Measurements from ENCODE around the gene OR4F15. TPM values are rescaled to one million over a fixed set of nuclear protein-coding genes. Genes with fewer than 3 reads are reported as not detected.
"Not testable (repeated sequence)": the region's sequence is repeated elsewhere in the genome, so short reads cannot be mapped to it uniquely, and the experiment has no call there.

OR4F15 gene
- total RNA-seq, 2 donors from 2014 or later, result not detected

DNA sequence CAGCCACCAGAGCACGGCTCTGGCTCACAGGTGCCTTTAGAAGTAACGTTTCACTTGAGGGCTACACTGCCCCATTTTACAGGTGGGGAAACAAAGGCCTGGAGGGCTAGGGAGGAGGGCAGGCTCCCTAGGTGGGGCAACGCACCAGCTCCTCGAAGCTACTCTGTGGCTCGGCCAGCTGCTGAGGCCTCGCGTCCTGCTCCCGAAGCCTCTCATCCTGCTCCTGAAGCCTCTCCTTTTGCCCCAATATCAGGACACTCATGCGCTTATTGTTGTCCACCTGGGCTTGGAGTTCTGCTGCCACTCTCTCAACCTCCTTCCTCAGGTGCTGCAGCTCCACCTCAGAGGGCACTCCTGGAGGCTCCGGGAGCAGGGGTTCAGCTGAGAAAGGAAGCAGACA, 36.9 kb upstream of the OR4F15 start:
- Histone ChIP-seq H3K36me3 (ENCODE audit: control insufficient read depth, insufficient read depth, low read length) (no peaks in the 10 kb centered on the region), H3K27me3 (ENCODE audit: control insufficient read depth, insufficient read depth, low read length, poor library complexity, severe bottlenecking) (no peaks in the 10 kb centered on the region), H3K4me3 (ENCODE audit: low read length) (no peak overlapping the region), H3K9me3 (ENCODE audit: control insufficient read depth, low read length) (no peaks in the 10 kb centered on the region), H3K9ac (ENCODE audit: extremely low read depth, low read length, poor library complexity, severe bottlenecking) (no peak overlapping the region), H3K4me1 (ENCODE audit: control insufficient read depth, insufficient read depth, low read length) (no peaks in the 10 kb centered on the region), H3K27ac (ENCODE audit: low read depth, low read length) (no peak overlapping the region)
- no peak overlapping the region for H3K27ac Mint-ChIP-seq
- H3K4me3 Mint-ChIP-seq, result no peak overlapping the region
- WGBS, 2 experiments (ENCODE audit: insufficient coverage in 1 of 2, insufficient read length in 1 of 2), result 80 to 93% methylated on average over 1 to 10 of the region's 10 CpGs
- no peak for DNase-seq
- H3K4me1 Mint-ChIP-seq, result no peaks in the 10 kb centered on the region
- peaks cover 10% of the 10 kb centered on the region for H3K27me3 Mint-ChIP-seq (ENCODE audit: insufficient read depth)
- TF ChIP-seq, protein P1, sequence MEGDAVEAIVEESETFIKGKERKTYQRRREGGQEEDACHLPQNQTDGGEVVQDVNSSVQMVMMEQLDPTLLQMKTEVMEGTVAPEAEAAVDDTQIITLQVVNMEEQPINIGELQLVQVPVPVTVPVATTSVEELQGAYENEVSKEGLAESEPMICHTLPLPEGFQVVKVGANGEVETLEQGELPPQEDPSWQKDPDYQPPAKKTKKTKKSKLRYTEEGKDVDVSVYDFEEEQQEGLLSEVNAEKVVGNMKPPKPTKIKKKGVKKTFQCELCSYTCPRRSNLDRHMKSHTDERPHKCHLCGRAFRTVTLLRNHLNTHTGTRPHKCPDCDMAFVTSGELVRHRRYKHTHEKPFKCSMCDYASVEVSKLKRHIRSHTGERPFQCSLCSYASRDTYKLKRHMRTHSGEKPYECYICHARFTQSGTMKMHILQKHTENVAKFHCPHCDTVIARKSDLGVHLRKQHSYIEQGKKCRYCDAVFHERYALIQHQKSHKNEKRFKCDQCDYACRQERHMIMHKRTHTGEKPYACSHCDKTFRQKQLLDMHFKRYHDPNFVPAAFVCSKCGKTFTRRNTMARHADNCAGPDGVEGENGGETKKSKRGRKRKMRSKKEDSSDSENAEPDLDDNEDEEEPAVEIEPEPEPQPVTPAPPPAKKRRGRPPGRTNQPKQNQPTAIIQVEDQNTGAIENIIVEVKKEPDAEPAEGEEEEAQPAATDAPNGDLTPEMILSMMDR (conservative IDR thresholded peaks at IDR 0.05), result no peak
- no peaks in the 10 kb centered on the region for H3K9me3 Mint-ChIP-seq
- H3K36me3 Mint-ChIP-seq (ENCODE audit: low read depth), result no peaks in the 10 kb centered on the region

DNA sequence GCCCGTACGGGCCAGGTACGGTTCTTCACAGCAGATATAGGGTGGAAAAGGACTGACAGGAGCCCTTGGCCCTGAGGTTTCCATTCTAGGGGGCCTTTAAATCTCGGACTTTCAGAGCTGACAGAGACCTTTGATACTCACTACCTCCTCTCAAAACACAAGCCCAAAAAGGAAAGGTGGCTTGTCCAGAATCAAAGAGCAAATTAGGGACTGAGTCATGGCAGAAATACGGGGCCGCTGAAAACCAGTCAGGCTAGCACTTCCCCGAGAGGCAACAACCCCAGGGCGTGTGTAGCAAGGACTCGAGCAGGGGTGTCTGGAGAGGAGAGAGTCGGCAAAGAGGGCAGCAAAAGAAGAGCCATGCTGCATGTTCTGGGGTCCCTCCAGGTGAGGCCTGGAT, 33.4 kb upstream of the OR4F15 start:
- not testable (repeated sequence) for H3K9me3 Mint-ChIP-seq; H3K4me1 ChIP-seq (ENCODE audit: control insufficient read depth, insufficient read depth, low read length); H3K9ac ChIP-seq (ENCODE audit: extremely low read depth, low read length, poor library complexity, severe bottlenecking); H3K4me1 Mint-ChIP-seq; H3K36me3 Mint-ChIP-seq (ENCODE audit: low read depth); H3K27ac ChIP-seq (ENCODE audit: low read depth, low read length); H3K9me3 ChIP-seq (ENCODE audit: control insufficient read depth, low read length); H3K4me3 ChIP-seq (ENCODE audit: low read length); H3K27ac Mint-ChIP-seq; H3K4me3 Mint-ChIP-seq; DNase-seq; H3K36me3 ChIP-seq (ENCODE audit: control insufficient read depth, insufficient read depth, low read length); H3K27me3 Mint-ChIP-seq (ENCODE audit: insufficient read depth); H3K27me3 ChIP-seq (ENCODE audit: control insufficient read depth, insufficient read depth, low read length, poor library complexity, severe bottlenecking)
- WGBS, 2 experiments (ENCODE audit: insufficient coverage in 1 of 2, insufficient read length in 1 of 2), result 90 to 100% methylated on average over 2 to 8 of the region's 10 CpGs

DNA sequence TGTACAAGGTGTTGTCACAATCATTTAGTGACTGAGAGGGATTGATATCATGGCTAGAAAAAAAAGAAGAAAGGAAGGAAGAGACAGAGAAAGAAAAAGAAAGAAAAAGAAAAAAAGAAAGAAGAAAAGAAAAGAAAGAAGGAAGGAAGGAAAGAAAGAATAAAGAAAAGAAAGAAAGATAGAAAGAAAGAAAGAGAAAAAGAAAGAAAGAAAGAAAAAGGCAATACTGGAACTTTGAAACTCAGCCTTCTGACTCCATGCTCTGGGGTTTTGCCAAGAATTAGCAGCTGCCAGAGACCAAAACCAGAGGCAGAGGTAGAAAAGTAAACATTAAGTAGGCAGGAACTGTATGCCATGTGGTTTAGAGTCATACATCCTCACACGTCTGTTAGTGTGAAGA, 31.8 kb upstream of the OR4F15 start:
- not testable (repeated sequence) for H3K4me3 Mint-ChIP-seq; H3K4me1 ChIP-seq (ENCODE audit: control insufficient read depth, insufficient read depth, low read length); H3K4me1 Mint-ChIP-seq; H3K9me3 Mint-ChIP-seq; H3K27me3 ChIP-seq (ENCODE audit: control insufficient read depth, insufficient read depth, low read length, poor library complexity, severe bottlenecking); H3K27ac Mint-ChIP-seq; H3K36me3 ChIP-seq (ENCODE audit: control insufficient read depth, insufficient read depth, low read length); H3K4me3 ChIP-seq (ENCODE audit: low read length); H3K9me3 ChIP-seq (ENCODE audit: control insufficient read depth, low read length); H3K27ac ChIP-seq (ENCODE audit: low read depth, low read length); H3K27me3 Mint-ChIP-seq (ENCODE audit: insufficient read depth); DNase-seq; H3K9ac ChIP-seq (ENCODE audit: extremely low read depth, low read length, poor library complexity, severe bottlenecking); H3K36me3 Mint-ChIP-seq (ENCODE audit: low read depth)
- no CpG with 5 or more reads among the region's 1 CpG for WGBS, 2 experiments (ENCODE audit: insufficient coverage in 1 of 2, insufficient read length in 1 of 2)

DNA sequence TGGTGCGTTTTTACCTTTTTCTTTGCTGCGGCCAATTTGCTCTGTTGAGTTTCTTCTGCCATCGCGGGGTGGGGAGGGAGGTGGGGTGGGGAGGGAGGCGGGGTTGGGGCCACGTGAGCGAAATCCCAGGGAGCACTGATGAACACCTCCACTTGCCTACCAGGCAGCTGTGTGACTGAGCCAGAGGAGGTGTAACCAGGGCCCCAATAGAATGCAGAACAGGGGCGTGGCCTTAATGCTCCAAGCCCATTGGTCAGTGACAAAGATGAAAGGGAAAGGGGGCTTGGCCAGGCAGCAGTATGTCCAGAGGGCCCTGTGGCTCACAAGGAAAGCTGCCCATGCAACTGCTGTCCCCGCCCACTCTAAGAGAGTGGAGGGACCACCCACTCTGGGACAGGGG, 30.1 kb upstream of the OR4F15 start:
- H3K27me3 ChIP-seq (ENCODE audit: control insufficient read depth, insufficient read depth, low read length, poor library complexity, severe bottlenecking), result no peaks in the 10 kb centered on the region
- no peaks in the 10 kb centered on the region for H3K36me3 Mint-ChIP-seq (ENCODE audit: low read depth)
- H3K9me3 Mint-ChIP-seq, result no peaks in the 10 kb centered on the region
- peaks cover 4% of the 10 kb centered on the region for H3K27me3 Mint-ChIP-seq (ENCODE audit: insufficient read depth)
- H3K36me3 ChIP-seq (ENCODE audit: control insufficient read depth, insufficient read depth, low read length), result no peaks in the 10 kb centered on the region
- no peaks in the 10 kb centered on the region for H3K4me1 ChIP-seq (ENCODE audit: control insufficient read depth, insufficient read depth, low read length)
- TF ChIP-seq, protein P1 (conservative IDR thresholded peaks at IDR 0.05), result no peak
- no peak overlapping the region for H3K4me3 Mint-ChIP-seq
- H3K9ac ChIP-seq (ENCODE audit: extremely low read depth, low read length, poor library complexity, severe bottlenecking), result no peak overlapping the region
- H3K27ac ChIP-seq (ENCODE audit: low read depth, low read length), result no peak overlapping the region
- DNase-seq, result peak; percentile 70
- H3K9me3 ChIP-seq (ENCODE audit: control insufficient read depth, low read length), result no peaks in the 10 kb centered on the region
- 79 to 96% methylated on average over 2 to 4 of the region's 9 CpGs for WGBS, 2 experiments (ENCODE audit: insufficient coverage in 1 of 2, insufficient read length in 1 of 2)
- H3K4me1 Mint-ChIP-seq, result no peaks in the 10 kb centered on the region
- no peak overlapping the region for H3K27ac Mint-ChIP-seq
- no peak overlapping the region for H3K4me3 ChIP-seq (ENCODE audit: low read length)
